ENCODE data around the gene ARHGAP11A. TPM values are rescaled to one million over a fixed set of nuclear protein-coding genes. Genes with fewer than 3 reads are reported as not detected.

Gene ARHGAP11A
- total and polyA plus RNA-seq, 2 of the 13 experiments (the other 11 are each of a cell fraction or from before 2014, with no cell fraction given) = 5.1 to 46.3 TPM

DNA sequence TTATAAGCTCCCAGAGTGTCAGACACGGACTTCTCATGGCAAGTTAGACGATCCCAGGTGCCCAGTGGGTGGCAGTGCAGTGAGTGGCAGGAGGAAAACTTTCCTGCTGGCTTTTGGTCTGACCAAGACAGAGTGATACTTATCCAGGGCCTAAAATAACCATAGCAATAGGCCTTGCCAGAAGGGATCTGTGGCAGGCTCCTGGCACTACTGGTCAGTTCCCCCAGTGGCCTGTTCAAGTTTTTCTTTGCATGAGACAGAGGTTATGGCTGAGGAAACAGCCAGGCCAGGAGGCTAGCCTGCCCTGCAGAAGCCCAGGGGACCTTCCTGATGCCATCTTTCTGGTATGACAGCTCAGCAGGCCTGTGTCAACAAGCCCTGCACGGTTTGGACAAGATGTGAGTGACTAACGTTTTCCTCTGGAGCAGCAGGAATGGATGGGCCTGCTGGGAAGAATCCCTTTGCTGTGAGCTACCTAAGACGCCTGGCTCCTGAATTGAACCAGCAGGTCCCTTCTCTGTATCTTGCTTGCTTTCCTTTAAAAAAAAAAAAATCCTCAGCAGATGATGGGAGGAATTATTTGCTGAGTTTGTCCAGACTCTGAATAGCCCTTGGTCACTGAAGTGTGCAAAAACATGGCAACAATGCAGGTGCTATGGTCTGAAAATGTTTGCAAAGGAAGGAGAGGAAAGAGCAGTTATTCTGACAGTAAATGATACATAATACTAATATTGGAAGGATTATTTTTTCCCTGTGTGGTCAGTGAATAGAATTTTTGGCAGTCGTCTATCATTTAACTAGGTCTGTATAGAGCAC lies 44.2 kb downstream of the ARHGAP11A start:
- POLR2A ChIA-PET = no interaction called here
- no peak overlapping the region for H3K4me2 ChIP-seq (ENCODE audit: low read depth, low read length)
- no peaks in the 10 kb centered on the region for H3K9me3 ChIP-seq (ENCODE audit: low read length)
- CTCF ChIA-PET (ENCODE audit: low intra/inter-chr PET ratio, low total read pairs) = no interaction called here
- H3K27me3 ChIP-seq (ENCODE audit: control insufficient read depth in 1 of 2, insufficient read depth in 2 of 2, low read length in 2 of 2) = no peaks in the 10 kb centered on the region
- no peak overlapping the region for H3K9ac ChIP-seq (ENCODE audit: insufficient read depth, low read depth, low read length)
- in situ Hi-C loops (cut with HindIII; ENCODE audit: extremely low pct_ligation_motif_present, low pct_unique_long_range_greater_than_20kb) = loop anchor here (5.0 to 10.0 kb wide), 3 partner anchors 278 to 475 kb away; no protein-coding TSS in a partner anchor
- TF ChIP-seq PHB2 (IDR thresholded peaks at IDR 0.05; ENCODE audit: partially characterized antibody) (no peak), HNRNPUL1 (IDR thresholded peaks at IDR 0.05; ENCODE audit: low read depth, low read length) (no peak), NPAS2 (CRISPR knock-in tag; IDR thresholded peaks at IDR 0.05; ENCODE audit: borderline replicate concordance) (no peak), SUZ12 (IDR thresholded peaks at IDR 0.05; ENCODE audit: low read depth, low read length) (no peak), FOXA3 (CRISPR knock-in tag; IDR thresholded peaks at IDR 0.05) (0 out of 2 replicates have a peak, but pooled peaks have one; percentile 24), GABPB1 (CRISPR knock-in tag; IDR thresholded peaks at IDR 0.05) (no peak), ZSCAN20 (CRISPR knock-in tag; IDR thresholded peaks at IDR 0.05; ENCODE audit: borderline replicate concordance) (no peak), CHD2 (IDR thresholded peaks at IDR 0.05; ENCODE audit: low read depth, low read length) (no peak), FOXA1 (IDR thresholded peaks at IDR 0.05) (no peak), FOXA1 (CRISPR knock-in tag; IDR thresholded peaks at IDR 0.05) (peak; percentile 63), ZNF260 (CRISPR knock-in tag; IDR thresholded peaks at IDR 0.05; ENCODE audit: borderline replicate concordance, low read depth) (no peak), ZNF776 (CRISPR knock-in tag; IDR thresholded peaks at IDR 0.05) (no peak)
- no peaks in the 10 kb centered on the region for H4K20me1 ChIP-seq (ENCODE audit: insufficient read depth, low read length)
- ATAC-seq (peak; percentile 59; the same call in 2 of the 3 replicates), DNase-seq (ENCODE audit: low spot score) (peak; percentile 27), FAIRE-seq (no peak)
- 44% methylated on average over 5 of the region's 6 CpGs for WGBS (ENCODE audit: low lambda C conversion rate)
- no peaks in the 10 kb centered on the region for H3K4me1 ChIP-seq (ENCODE audit: insufficient read depth, low read length)
- intact Hi-C loops (cut with micrococcal nuclease; ENCODE audit: unreplicated experiment) = loop anchor here (5.0 kb wide), 2 partner anchors 113 to 473 kb away; no protein-coding TSS in a partner anchor
- H3K36me3 ChIP-seq (replicated peaks in 1 of 2; ENCODE audit: control insufficient read depth in 1 of 2, insufficient read depth in 2 of 2, low read length in 2 of 2) = no peaks in the 10 kb centered on the region
- no TSS peak for BruUV-seq (replicated peaks)
- no peaks in the 10 kb centered on the region for H3K79me2 ChIP-seq (ENCODE audit: insufficient read depth, low read length)
- H3K4me3 ChIP-seq (replicated peaks in 1 of 3; ENCODE audit: insufficient read depth in 1 of 3, low read depth in 2 of 3, low read length in 3 of 3) = no peak overlapping the region
- no peak overlapping the region for H2AFZ ChIP-seq (ENCODE audit: low read length)
- H3K27ac ChIP-seq (ENCODE audit: extremely low read length, insufficient read depth, low read length) = no peak overlapping the region

All from HepG2 (cell line).